A673 (cell line): ENCODE results near the gene ATP8A2.

Experiments
- CTCF ChIP-seq: fragments of 300-800, 200-600 bp; sonication (generic); conservative IDR thresholded peaks from 2 replicates; pipeline ENCODE4 v1.5.1; 2017; ENCODE audit warnings: low read depth, mild to moderate bottlenecking, antibody characterized with exemption, low read length, moderate library complexity, mixed read lengths
- EZH2 ChIP-seq: fragments of 200-600 bp; sonication (generic); IDR thresholded peaks from 2 replicates; pipeline ENCODE4 v1.6.1; 2017; ENCODE audit warnings: borderline replicate concordance, low read depth, mild to moderate bottlenecking, mixed read lengths, antibody characterized with exemption, low read length; ENCODE audit not compliant: poor library complexity, severe bottlenecking

DNA sequence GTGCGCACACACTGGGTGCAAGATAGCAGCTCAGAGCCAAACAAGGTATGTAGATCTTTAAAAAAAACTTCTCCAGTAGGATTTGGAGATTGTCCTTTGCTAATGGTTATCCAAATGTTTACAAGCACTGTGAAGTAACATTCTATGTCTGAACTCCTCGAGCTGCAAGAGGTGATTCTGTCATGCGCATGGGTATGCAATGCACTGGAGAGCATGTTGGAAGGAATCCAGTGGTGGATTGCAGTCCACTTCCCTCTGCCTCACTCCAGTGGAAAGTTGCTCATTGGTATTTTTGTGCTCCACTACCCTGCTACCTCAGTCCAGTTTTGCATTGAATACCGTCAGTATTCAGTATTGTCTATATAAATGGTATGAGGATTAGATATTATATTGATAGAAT, 132.1 kb downstream of the ATP8A2 start:
- no peak for TF ChIP-seq CTCF
- no peak for TF ChIP-seq EZH2
